Activated naive CD8-positive, alpha-beta T cell treated with anti-CD3 and anti-CD28 coated beads for 36 hours (primary cell): ENCODE results near the gene ATP2A3. TPM values are rescaled to one million over a fixed set of nuclear protein-coding genes. Genes with fewer than 3 reads are reported as not detected.

ENCODE experiments used
- DNase-seq: peaks from one replicate; pipeline ENCODE4 v3.0.0; 2021
- H3K27ac Mint-ChIP-seq: one replicate; pipeline ENCODE4 v1.8.0; 2022; ENCODE audit warnings: mild to moderate bottlenecking, moderate library complexity, mixed read lengths
- H3K27me3 Mint-ChIP-seq: one replicate; pipeline ENCODE4 v1.8.0; 2022; ENCODE audit warnings: mild to moderate bottlenecking, mixed read lengths
- H3K36me3 Mint-ChIP-seq: one replicate; pipeline ENCODE4 v1.8.0; 2021; ENCODE audit warnings: mild to moderate bottlenecking, mixed read lengths
- H3K4me1 Mint-ChIP-seq: one replicate; pipeline ENCODE4 v1.8.0; 2021; ENCODE audit warnings: mixed read lengths
- H3K4me3 Mint-ChIP-seq: one replicate; pipeline ENCODE4 v1.8.0; 2022; ENCODE audit warnings: mild to moderate bottlenecking, moderate library complexity, mixed read lengths
- H3K9me3 Mint-ChIP-seq: one replicate; pipeline ENCODE4 v1.8.0; 2022; ENCODE audit warnings: mixed read lengths
- total RNA-seq, 2 experiments: library from RNA; stranded (reverse); gene quantifications; one replicate each; pipeline ENCODE4 v1.2.3, GENCODE V29; 2021

The ATP2A3 gene
- total RNA-seq, 2 experiments from 2014 or later = 85.7 to 89.9 TPM

DNA sequence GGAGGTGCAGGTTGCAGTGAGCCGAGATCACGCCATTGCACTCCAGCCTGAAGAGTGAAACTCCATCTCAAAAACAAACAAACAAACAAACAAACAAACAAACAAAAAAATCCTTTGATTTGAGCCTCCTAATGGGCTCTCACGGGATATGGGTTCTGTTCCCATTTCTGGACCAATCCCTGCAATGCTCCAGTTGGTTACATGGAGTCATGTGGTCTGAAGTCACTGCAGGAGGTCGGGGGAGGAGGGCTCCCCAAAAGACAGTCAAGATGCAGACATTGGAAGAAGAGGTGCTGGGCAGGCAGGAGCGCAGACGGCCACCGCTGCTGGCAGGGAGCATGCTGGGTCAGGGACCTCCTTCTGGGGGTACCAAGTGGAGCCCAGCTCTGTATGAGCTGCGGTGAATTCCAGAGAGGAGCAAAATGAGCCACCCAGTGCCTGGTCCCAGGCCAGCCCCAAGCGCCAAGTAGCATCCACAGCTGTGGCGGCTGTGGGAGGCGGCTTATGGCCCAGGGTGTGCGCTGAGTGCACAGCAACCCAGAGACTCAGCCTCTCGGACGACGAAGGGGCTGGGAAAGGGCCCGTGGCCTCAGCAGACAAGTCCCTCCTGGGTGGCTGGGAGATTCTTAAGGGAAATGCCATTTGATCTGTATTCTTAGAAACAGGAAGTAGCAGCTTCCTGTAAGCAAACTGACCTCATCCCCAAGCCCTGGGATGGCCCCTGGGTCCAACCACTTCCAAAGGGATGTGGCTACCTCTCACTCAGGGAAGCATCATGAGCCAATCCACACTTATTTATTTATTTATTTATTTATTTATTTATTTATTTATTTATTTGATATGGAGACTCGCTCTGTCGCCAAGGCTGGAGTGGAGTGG, 19.6 kb upstream of the ATP2A3 start:
- no peak for DNase-seq
- Mint-ChIP-seq H3K9me3 (no peaks in the 10 kb centered on the region), H3K4me3 (no peak overlapping the region), H3K4me1 (no peaks in the 10 kb centered on the region), H3K27me3 (no peaks in the 10 kb centered on the region), H3K27ac (peak overlapping the region; percentile 4), H3K36me3 (no peaks in the 10 kb centered on the region)

DNA sequence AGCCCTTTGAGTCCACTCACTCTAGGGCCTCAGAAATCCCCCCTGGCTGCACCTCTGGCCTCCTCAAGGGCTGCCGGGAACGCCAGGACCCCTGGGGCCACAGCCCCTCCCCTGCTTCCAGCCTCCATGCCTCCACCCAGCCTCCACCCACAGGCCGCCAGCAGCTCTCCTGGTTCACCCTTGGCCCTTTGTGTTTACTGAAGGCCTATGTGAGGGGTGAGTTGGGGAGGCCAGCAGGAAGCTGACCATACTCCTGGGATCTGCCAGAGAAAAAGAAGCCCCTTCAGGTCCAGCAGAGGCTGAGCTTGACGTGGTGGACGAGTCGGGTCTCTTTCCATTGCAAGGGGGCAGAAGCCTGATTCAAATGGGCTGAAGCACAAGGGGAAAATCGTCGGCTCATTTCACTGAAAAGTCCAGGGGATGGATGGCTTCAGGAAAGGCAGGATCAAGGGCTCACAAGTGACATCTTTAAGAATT, 18.3 kb upstream of the ATP2A3 start:
- no peak overlapping the region for H3K27ac Mint-ChIP-seq
- no peaks in the 10 kb centered on the region for H3K36me3 Mint-ChIP-seq
- H3K27me3 Mint-ChIP-seq = no peaks in the 10 kb centered on the region
- DNase-seq = no peak
- no peaks in the 10 kb centered on the region for H3K9me3 Mint-ChIP-seq
- no peak overlapping the region for H3K4me3 Mint-ChIP-seq
- no peaks in the 10 kb centered on the region for H3K4me1 Mint-ChIP-seq

DNA sequence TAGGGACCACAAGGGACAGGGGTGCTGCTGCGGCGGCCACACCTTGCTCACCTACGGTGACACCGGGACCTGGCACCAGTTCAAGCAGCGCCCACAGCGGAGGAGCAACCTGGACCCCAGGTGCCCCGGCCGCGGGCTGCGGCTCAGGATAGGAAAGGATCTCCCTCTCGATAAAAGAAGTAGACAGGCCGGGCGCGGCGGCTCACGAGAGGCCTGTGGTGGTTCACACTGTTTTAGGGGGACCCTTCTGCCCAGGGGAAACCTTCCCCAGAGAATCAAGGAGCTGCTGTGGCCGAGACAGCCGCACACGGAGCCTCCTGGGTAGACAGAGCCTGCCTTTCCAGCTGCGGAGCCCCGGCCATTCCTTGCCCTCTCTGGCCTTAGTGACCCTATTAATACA, 17.9 kb upstream of the ATP2A3 start:
- no peak for DNase-seq
- Mint-ChIP-seq H3K4me1 (no peaks in the 10 kb centered on the region), H3K4me3 (no peak overlapping the region), H3K36me3 (no peaks in the 10 kb centered on the region), H3K27me3 (no peaks in the 10 kb centered on the region), H3K9me3 (no peaks in the 10 kb centered on the region), H3K27ac (no peak overlapping the region)

- H3K4me1 Mint-ChIP-seq = no peaks in the 10 kb centered on the region
- DNase-seq = no peak
- H3K27me3 Mint-ChIP-seq = no peaks in the 10 kb centered on the region
- no peak overlapping the region for H3K27ac Mint-ChIP-seq
- H3K36me3 Mint-ChIP-seq = no peaks in the 10 kb centered on the region
- H3K4me3 Mint-ChIP-seq = no peak overlapping the region
- no peaks in the 10 kb centered on the region for H3K9me3 Mint-ChIP-seq
These were observed 17.2 kb upstream of the ATP2A3 start for GRCh38 chr17:3981455-3981854.

DNA sequence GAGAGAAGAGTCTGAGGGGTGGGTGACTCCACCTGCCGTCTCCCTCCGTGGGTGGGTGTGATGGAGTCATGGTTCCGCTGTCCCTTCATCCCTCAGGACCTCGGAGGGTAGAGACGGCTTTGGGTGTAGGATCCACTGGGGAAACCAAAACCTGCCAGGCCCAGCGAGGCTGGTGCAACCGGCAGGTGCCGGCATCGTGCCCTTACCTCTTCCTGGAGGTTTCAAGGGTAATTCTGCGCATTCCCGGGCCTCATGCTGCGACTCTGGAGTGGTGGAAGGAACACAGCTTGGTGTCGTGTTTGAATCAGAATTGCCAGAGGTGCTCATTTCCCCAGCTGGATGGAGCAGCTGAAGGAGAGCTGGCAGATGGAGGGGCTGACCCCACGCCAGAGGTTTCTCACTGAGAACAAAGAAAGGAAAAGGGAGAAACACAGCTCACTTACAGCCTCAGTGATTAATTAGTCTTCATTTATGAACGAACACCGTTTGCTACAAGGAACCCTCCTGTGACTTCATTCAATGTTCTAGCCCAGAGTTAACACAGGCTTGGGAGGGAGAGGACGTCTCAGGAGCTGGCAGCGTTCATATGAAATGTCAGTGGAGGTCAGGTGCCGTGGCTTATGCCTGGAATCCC, 16.3 kb upstream of the ATP2A3 start:
- H3K36me3 Mint-ChIP-seq = no peaks in the 10 kb centered on the region
- no peaks in the 10 kb centered on the region for H3K4me1 Mint-ChIP-seq
- no peaks in the 10 kb centered on the region for H3K27me3 Mint-ChIP-seq
- H3K9me3 Mint-ChIP-seq = no peaks in the 10 kb centered on the region
- H3K4me3 Mint-ChIP-seq = no peak overlapping the region
- H3K27ac Mint-ChIP-seq = no peak overlapping the region
- no peak for DNase-seq

- Mint-ChIP-seq H3K4me3 (no peak overlapping the region), H3K27ac (no peak overlapping the region), H3K27me3 (no peaks in the 10 kb centered on the region), H3K9me3 (peaks cover 7% of the 10 kb centered on the region), H3K4me1 (no peaks in the 10 kb centered on the region), H3K36me3 (no peaks in the 10 kb centered on the region)
- no peak for DNase-seq
These were observed 15.0 kb upstream of the ATP2A3 start for GRCh38 chr17:3979290-3979611.

GRCh38 chr17:3978421-3979289, 14.4 kb upstream of the ATP2A3 start:
- no peak overlapping the region for H3K27ac Mint-ChIP-seq
- H3K9me3 Mint-ChIP-seq = peaks cover 7% of the 10 kb centered on the region
- H3K36me3 Mint-ChIP-seq = no peaks in the 10 kb centered on the region
- no peaks in the 10 kb centered on the region for H3K4me1 Mint-ChIP-seq
- DNase-seq = no peak
- no peak overlapping the region for H3K4me3 Mint-ChIP-seq
- no peaks in the 10 kb centered on the region for H3K27me3 Mint-ChIP-seq

GRCh38 chr17:3977387-3977786, 13.2 kb upstream of the ATP2A3 start:
- no peak for DNase-seq
- Mint-ChIP-seq H3K36me3 (no peaks in the 10 kb centered on the region), H3K4me3 (no peak overlapping the region), H3K27me3 (peaks cover 4% of the 10 kb centered on the region), H3K4me1 (peaks cover 7% of the 10 kb centered on the region), H3K9me3 (peaks cover 7% of the 10 kb centered on the region), H3K27ac (no peak overlapping the region)

- no peak for DNase-seq
- no peak overlapping the region for H3K4me3 Mint-ChIP-seq
- H3K9me3 Mint-ChIP-seq = peaks cover 7% of the 10 kb centered on the region
- H3K36me3 Mint-ChIP-seq = no peaks in the 10 kb centered on the region
- H3K27me3 Mint-ChIP-seq = peaks cover 7% of the 10 kb centered on the region
- peaks cover 12% of the 10 kb centered on the region for H3K4me1 Mint-ChIP-seq
- no peak overlapping the region for H3K27ac Mint-ChIP-seq
These were observed 12.5 kb upstream of the ATP2A3 start for GRCh38 chr17:3976675-3977171.

- no peak overlapping the region for H3K27ac Mint-ChIP-seq
- H3K4me3 Mint-ChIP-seq = no peak overlapping the region
- H3K36me3 Mint-ChIP-seq = no peaks in the 10 kb centered on the region
- H3K9me3 Mint-ChIP-seq = peaks cover 7% of the 10 kb centered on the region
- peaks cover 12% of the 10 kb centered on the region for H3K4me1 Mint-ChIP-seq
- H3K27me3 Mint-ChIP-seq = peaks cover 7% of the 10 kb centered on the region
- no peak for DNase-seq
These were observed 10.7 kb upstream of the ATP2A3 start for GRCh38 chr17:3974980-3975379.

DNA sequence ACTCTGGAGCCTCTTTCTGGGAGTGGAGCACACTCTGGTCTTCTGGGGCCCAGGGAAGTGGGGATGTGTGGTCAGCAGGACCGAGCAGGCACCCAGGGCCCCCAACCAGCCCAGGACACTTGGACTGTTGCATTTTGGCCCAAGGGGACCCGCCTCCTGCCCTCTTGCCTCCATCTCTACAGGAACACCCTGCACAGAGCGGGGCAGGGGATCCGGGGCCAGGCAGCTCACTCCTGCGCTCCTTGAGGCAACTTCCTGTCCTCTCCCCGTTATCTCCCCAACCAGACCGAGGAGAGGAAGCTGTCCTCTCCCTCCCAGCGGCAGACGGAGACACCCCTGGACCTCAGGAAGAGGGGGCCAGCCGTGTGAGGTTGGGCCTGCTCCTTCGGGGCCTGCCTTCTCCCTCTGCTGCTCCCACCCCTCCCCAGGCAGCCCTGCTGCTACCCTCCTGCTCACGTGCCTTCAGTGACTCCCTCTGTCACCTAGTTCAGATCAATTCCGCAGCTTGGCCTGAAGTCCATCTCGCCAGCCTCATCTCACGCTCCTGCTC, 10.0 kb upstream of the ATP2A3 start:
- peaks cover 12% of the 10 kb centered on the region for H3K4me1 Mint-ChIP-seq
- H3K36me3 Mint-ChIP-seq = no peaks in the 10 kb centered on the region
- H3K4me3 Mint-ChIP-seq = no peak overlapping the region
- H3K27me3 Mint-ChIP-seq = peaks cover 7% of the 10 kb centered on the region
- no peak overlapping the region for H3K27ac Mint-ChIP-seq
- H3K9me3 Mint-ChIP-seq = peaks cover 7% of the 10 kb centered on the region
- no peak for DNase-seq

GRCh38 chr17:3973495-3974137, 9.4 kb upstream of the ATP2A3 start:
- Mint-ChIP-seq H3K4me3 (no peak overlapping the region), H3K27ac (no peak overlapping the region), H3K27me3 (peaks cover 7% of the 10 kb centered on the region), H3K4me1 (peaks cover 15% of the 10 kb centered on the region), H3K36me3 (no peaks in the 10 kb centered on the region), H3K9me3 (peaks cover 7% of the 10 kb centered on the region)
- DNase-seq = no peak

- Mint-ChIP-seq H3K4me3 (no peak overlapping the region), H3K4me1 (peaks cover 15% of the 10 kb centered on the region), H3K9me3 (peaks cover 7% of the 10 kb centered on the region), H3K36me3 (no peaks in the 10 kb centered on the region), H3K27me3 (peaks cover 7% of the 10 kb centered on the region), H3K27ac (no peak overlapping the region)
- no peak for DNase-seq
These were observed 8.7 kb upstream of the ATP2A3 start for GRCh38 chr17:3972931-3973330.

DNA sequence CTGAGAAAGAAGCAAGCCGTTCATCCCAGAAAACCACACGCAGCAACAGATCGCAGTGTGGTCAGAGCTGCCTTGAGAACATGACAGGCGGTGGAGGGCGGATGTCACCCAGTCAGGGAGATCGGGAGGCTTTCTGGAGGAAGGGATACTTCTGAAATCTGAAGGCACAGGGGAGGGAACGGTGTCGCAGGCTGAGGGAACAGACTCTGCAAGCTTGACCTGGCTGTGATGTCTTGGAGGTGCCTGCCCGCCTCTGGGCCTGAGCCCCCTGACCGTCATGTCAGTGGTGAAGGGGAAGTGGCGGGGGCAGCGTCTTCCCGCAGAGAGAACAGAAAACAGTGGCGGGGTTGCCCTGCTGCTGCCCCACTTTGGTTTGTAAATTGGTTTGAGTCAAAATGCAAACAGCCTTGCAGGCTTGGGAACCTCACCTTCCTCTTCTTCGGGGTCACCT, 8.1 kb upstream of the ATP2A3 start:
- Mint-ChIP-seq H3K27me3 (peaks cover 7% of the 10 kb centered on the region), H3K4me3 (peak overlapping the region; percentile 40), H3K36me3 (no peaks in the 10 kb centered on the region), H3K9me3 (peaks cover 7% of the 10 kb centered on the region), H3K27ac (no peak overlapping the region), H3K4me1 (peaks cover 15% of the 10 kb centered on the region)
- DNase-seq = no peak
